ENCODE measurements around the gene UBAP1L.

UBAP1L gene

DNA sequence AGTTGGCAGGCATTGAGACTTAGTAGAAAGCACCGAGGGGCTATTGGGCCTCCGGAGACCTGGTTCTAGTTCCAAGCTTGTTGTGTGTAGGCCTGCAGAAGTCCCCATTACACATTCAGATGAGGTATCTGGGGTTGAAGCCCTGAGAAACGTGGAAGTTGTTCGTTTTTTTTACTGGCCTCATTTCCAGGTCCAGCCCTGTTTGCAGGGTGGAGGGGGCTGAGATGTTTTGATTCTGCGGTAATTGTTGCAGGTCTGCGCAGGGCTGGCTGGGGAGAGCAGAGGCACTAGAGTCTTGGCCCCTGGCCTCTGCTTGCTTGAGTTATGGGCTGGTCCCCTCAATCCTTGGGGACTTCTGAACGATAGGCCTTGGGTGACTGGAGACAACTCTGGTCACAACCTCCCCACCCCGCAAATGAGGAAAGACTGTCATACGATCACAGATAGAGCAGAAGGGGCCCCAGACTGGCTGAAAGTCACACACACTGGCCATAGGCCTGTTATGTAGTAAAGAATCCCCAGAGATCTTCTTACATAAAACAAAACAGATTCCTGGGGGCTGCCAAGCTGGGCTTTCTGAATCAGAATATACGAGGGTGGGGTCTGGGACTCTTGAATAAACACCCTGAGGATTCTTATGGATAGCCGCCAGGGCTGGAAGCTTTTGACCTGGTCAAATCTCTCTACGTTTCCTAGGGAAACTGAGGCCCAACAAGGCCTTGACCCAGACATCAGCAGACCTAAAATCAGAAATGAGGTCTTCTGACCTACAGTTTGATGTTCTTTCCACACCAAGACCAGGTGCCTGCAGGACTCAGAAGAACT, 22.8 kb downstream of the UBAP1L start:
- TF ChIP-seq CREB1 (IDR thresholded peaks at IDR 0.05; ENCODE audit: low read depth) (no peak), TEAD4 (IDR thresholded peaks at IDR 0.05) (no peak), EP300 (IDR thresholded peaks at IDR 0.05; ENCODE audit: borderline replicate concordance) (no peak), TCF12 (IDR thresholded peaks at IDR 0.05; ENCODE audit: low read depth) (no peak), YY1 (IDR thresholded peaks at IDR 0.05; ENCODE audit: low read depth) (no peak), FOXM1 (IDR thresholded peaks at IDR 0.05; ENCODE audit: borderline replicate concordance, low read depth) (no peak), TAF1 (IDR thresholded peaks at IDR 0.05; ENCODE audit: low read depth) (no peak), RAD21 (IDR thresholded peaks at IDR 0.05; ENCODE audit: low read depth) (no peak), EGR1 (IDR thresholded peaks at IDR 0.05) (no peak), CEBPB (IDR thresholded peaks at IDR 0.05) (no peak), ZBTB7A (IDR thresholded peaks at IDR 0.05; ENCODE audit: low read depth) (no peak), NFIC (IDR thresholded peaks at IDR 0.05) (no peak)
- TF ChIP-seq, protein P1, sequence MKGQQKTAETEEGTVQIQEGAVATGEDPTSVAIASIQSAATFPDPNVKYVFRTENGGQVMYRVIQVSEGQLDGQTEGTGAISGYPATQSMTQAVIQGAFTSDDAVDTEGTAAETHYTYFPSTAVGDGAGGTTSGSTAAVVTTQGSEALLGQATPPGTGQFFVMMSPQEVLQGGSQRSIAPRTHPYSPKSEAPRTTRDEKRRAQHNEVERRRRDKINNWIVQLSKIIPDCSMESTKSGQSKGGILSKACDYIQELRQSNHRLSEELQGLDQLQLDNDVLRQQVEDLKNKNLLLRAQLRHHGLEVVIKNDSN (IDR thresholded peaks at IDR 0.05) = no peak
- TF ChIP-seq, protein P2, sequence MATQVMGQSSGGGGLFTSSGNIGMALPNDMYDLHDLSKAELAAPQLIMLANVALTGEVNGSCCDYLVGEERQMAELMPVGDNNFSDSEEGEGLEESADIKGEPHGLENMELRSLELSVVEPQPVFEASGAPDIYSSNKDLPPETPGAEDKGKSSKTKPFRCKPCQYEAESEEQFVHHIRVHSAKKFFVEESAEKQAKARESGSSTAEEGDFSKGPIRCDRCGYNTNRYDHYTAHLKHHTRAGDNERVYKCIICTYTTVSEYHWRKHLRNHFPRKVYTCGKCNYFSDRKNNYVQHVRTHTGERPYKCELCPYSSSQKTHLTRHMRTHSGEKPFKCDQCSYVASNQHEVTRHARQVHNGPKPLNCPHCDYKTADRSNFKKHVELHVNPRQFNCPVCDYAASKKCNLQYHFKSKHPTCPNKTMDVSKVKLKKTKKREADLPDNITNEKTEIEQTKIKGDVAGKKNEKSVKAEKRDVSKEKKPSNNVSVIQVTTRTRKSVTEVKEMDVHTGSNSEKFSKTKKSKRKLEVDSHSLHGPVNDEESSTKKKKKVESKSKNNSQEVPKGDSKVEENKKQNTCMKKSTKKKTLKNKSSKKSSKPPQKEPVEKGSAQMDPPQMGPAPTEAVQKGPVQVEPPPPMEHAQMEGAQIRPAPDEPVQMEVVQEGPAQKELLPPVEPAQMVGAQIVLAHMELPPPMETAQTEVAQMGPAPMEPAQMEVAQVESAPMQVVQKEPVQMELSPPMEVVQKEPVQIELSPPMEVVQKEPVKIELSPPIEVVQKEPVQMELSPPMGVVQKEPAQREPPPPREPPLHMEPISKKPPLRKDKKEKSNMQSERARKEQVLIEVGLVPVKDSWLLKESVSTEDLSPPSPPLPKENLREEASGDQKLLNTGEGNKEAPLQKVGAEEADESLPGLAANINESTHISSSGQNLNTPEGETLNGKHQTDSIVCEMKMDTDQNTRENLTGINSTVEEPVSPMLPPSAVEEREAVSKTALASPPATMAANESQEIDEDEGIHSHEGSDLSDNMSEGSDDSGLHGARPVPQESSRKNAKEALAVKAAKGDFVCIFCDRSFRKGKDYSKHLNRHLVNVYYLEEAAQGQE (IDR thresholded peaks at IDR 0.05; ENCODE audit: low read depth) = no peak
- TF ChIP-seq, protein P3, sequence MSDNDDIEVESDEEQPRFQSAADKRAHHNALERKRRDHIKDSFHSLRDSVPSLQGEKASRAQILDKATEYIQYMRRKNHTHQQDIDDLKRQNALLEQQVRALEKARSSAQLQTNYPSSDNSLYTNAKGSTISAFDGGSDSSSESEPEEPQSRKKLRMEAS (IDR thresholded peaks at IDR 0.05) = no peak

DNA sequence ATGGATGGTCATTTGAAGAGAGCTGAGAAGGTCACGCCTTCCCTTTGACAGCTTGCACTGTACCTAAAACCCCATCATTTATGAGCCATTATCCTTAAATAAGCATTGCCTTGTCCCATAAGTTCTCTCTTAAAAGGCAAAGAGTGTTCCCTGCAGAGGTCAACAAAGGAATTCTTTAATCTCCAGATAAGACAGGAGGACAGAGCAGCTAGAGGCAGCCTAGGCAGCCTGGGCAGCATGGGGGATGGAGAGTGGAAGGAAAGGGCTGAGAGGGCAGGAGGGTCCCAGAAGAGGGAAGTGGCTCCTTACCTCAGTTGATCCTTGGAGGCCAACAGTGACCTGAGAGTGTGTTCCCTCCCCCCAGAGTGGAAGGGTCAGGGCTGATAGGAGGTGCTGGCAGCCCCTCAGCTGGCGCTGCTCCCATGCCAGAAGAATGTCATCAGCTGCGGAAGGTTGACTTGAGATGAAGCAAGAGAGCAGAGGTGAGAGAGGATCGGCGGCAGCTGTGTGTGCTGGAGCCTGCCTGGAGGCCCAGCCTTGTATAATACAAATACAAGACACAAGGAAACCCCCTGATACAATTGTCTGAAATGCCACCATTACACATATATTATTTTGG, 25.7 kb downstream of the UBAP1L start:
- TF ChIP-seq FOXM1 (IDR thresholded peaks at IDR 0.05; ENCODE audit: borderline replicate concordance, low read depth) (no peak), TAF1 (IDR thresholded peaks at IDR 0.05; ENCODE audit: low read depth) (no peak), NFIC (IDR thresholded peaks at IDR 0.05) (no peak), EGR1 (IDR thresholded peaks at IDR 0.05) (no peak), TCF12 (IDR thresholded peaks at IDR 0.05; ENCODE audit: low read depth) (no peak), ZBTB7A (IDR thresholded peaks at IDR 0.05; ENCODE audit: low read depth) (no peak), YY1 (IDR thresholded peaks at IDR 0.05; ENCODE audit: low read depth) (no peak), TEAD4 (IDR thresholded peaks at IDR 0.05) (no peak), EP300 (IDR thresholded peaks at IDR 0.05; ENCODE audit: borderline replicate concordance) (no peak), RAD21 (IDR thresholded peaks at IDR 0.05; ENCODE audit: low read depth) (no peak), CREB1 (IDR thresholded peaks at IDR 0.05; ENCODE audit: low read depth) (no peak), CEBPB (IDR thresholded peaks at IDR 0.05) (no peak)
- TF ChIP-seq, protein P3 (IDR thresholded peaks at IDR 0.05) = no peak
- TF ChIP-seq, protein P1 (IDR thresholded peaks at IDR 0.05) = no peak
- TF ChIP-seq, protein P2 (IDR thresholded peaks at IDR 0.05; ENCODE audit: low read depth) = no peak

DNA sequence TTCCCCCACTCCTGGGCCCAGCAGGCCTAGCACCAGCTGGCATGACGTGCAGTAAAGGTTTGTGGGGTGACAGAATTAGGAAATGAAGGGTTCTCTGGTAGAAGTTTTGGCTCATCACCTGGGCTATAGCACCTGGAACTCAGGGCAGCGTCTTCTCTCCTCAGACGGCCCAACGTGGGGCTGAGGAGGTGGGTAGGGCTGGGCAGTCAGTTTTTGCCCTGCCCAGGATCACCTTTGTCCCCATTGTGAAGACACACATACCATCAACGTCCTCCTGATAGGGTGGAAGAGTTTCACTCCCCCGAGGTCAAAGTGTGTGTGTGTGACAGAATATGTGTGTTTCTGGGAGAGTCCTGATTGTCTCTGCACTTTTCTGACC, 26.4 kb downstream of the UBAP1L start:
- no peak for TF ChIP-seq EGR1 (IDR thresholded peaks at IDR 0.05)

DNA sequence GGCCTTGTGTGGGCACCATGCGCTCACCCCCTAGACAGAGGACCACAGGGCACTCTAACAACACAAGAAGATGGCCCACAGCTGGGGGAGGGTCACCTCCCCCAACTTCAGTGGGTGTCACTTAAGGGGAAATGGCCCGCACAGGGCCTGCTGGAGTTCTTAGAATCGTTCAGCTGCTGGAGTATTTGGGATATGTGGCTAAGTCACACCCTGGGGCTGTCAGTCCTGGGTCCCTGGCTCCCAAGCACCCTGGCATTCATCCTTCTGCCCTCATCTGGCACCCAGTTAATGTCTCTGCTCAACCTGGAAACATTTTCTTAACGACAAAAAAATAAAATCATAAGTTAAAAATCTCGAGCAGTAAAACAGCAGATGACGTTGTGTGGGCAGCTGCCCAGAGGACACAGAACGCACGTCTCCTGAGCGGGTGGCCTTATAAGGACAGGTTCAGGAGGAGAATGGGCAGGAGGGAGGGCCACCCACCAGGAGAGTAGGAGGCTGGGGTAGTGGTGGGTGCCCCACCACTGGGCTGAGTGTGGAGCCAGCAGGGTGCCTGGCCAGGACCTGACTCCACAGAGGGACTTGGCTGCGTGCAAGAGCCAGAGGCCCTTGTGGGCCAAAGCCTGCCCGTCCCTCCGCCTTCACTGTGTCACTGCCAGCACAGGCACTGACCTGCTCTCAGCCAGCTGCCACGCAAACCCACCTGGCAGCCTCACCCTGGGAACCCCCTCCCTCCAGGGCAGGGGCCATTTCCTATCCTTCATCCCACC, 26.9 kb downstream of the UBAP1L start:
- TF ChIP-seq, protein P2 (IDR thresholded peaks at IDR 0.05; ENCODE audit: low read depth) = no peak
- TF ChIP-seq CEBPB (IDR thresholded peaks at IDR 0.05) (no peak), TCF12 (IDR thresholded peaks at IDR 0.05; ENCODE audit: low read depth) (no peak), TAF1 (IDR thresholded peaks at IDR 0.05; ENCODE audit: low read depth) (no peak), RAD21 (IDR thresholded peaks at IDR 0.05; ENCODE audit: low read depth) (no peak), FOXM1 (IDR thresholded peaks at IDR 0.05; ENCODE audit: borderline replicate concordance, low read depth) (no peak), TEAD4 (IDR thresholded peaks at IDR 0.05) (no peak), CREB1 (IDR thresholded peaks at IDR 0.05; ENCODE audit: low read depth) (no peak), NFIC (IDR thresholded peaks at IDR 0.05) (no peak), EP300 (IDR thresholded peaks at IDR 0.05; ENCODE audit: borderline replicate concordance) (no peak; the same call in 1 of the 2 replicates), EGR1 (IDR thresholded peaks at IDR 0.05) (no peak), YY1 (IDR thresholded peaks at IDR 0.05; ENCODE audit: low read depth) (no peak), ZBTB7A (IDR thresholded peaks at IDR 0.05; ENCODE audit: low read depth) (no peak)
- TF ChIP-seq, protein P3 (IDR thresholded peaks at IDR 0.05) = no peak
- TF ChIP-seq, protein P1 (IDR thresholded peaks at IDR 0.05) = no peak
